ENCODE results near the gene USP15. TPM values are rescaled to one million over a fixed set of nuclear protein-coding genes. Genes with fewer than 3 reads are reported as not detected.

Gene USP15
- total RNA-seq, 1 donor from 2014 or later, result 50.2 TPM

DNA sequence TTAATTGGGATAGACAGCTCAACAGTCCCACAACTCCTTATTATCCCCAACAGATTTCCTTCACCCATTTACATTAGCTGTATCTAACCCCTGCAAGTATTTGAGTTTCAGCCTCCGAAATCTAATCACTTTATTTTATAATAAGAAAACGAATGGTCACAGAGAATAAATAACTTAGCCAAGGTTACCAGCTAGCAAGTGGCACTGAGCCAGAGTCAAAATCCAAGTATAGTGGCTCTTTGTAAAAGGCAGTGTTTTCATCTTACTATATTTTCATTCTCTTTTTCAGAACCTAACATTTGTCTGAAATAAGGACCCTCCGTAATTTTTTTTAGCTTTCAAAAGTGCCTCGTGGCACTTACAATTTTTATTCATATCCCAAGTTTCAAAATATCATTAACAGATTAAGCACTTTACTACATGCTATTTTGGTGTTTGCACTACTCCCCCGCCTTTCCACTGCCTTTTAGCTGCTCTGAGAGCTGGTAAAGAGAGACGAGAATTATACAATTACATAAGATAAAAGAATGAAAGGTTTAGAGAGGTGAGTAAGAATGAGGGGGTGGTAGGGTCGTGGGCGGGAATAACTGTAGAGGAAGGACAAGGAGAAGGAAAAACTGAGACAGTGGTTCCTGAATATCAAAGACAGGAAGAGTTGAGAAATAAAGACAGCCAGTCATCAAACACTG lies 3.7 kb upstream of the USP15 start:
- DNase-seq (ENCODE audit: low read depth), result no peak

DNA sequence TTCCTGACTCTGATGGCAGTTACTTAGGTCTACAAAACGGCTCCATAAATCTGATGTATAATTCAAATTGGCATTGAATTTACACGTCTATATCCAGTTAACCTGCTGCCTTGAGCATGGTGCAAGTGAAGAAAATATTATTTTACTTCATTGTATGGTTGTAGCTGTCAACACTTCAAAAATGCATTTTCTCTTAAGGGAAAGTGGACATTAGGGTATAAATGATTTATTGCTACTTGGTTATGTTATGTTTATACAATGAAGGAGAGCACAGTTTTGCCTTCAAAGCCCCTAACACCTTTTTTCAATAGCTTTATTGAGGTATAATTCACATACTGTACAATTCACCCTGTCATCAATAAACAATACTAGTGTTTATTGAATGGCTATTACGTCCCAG lies 2.0 kb upstream of the USP15 start:
- no peak for DNase-seq (ENCODE audit: low read depth)

DNA sequence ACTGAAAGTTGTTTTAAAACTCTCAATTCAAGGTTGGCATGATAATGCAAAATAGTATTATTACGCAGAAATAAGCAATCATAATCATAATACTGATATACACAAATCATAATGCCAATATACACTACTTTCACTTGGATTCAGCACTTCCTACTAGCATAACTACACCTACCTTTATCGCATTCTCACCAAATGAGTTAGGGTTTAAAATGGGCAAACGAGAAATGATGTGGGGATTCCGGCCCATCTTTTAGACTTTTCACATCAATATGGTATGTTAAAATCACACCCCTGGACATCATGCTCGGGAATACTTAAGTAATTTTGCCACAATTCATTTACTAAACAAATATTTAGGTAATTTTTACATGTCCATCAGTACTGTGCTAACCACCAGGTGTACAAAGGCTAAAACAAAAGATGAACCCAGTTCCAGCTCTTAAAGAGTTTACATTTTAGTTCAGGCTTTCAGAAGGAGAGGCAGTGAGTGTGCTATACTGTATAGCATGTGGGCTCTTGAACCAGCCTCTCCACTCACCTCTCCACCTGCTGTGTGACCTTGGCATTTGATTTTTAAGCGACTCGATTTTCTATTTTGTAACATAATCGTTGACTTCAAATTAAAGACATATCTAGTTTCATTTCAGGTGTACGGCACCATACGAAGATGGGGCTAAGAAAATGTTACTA lies 1.1 kb upstream of the USP15 start:
- no peak for DNase-seq (ENCODE audit: low read depth)

DNA sequence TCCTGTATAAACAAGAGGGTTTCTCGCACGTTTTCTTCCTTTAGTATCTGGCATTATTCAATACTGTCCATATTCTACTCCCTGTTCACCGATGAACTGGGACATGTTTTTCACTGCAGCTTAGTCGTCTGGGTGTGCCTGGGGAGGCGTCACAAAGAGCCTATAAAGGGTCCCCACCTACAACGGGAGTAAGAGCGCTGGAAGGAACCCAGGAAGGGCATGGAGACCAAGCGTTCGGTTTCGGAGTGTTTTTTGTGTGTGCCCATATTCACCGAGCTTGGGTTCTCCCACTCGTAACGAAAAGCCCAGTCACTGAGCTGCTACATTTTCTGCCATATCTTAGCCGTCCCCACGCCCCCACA lies 592 bp upstream of the USP15 start:
- no peak for DNase-seq (ENCODE audit: low read depth)

DNA sequence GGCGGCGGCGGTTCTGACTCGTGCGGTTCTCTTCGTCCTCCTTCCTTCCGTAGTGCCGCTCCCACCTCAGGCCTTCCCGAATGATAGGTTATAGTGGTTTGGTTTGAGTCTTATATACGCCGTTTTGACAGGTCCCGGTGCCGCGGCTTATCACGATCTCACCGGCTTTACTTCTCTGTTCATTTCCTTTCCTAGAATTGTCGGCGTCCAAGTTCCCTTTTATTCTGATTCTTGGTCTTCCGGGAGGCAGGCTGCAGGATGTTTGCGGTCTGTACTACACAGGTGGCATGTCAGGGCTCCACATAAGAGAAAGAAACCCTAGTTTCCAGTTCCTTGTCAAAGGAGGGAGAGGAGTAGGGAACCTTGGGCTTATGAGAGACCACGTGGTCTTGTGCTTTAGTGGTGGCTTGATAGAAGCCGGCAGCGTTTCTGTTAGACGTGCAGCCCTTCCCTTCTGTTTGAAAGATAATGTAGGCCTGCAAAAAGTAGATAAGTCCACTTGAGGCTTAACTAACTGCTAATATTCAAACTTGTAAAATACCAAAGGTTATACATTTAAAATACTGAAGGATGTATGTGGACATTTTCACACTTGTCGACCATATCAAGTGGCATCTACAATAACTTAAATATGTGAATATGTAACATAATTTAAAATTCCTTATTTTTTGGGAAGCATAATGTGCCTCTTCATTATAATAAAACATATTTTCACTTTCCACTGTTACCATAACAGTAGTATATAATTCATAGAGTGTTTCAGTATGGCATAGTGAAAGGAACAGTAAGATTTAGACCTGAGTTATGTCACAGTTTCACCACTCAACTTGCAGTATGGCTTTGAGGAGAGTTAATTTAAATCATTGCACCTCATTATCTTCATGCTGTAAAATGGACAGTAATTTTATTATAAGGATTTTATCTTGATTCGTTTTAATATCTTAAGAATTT lies 804 bp downstream of the USP15 start:
- peak; percentile 60 for DNase-seq (ENCODE audit: low read depth)

DNA sequence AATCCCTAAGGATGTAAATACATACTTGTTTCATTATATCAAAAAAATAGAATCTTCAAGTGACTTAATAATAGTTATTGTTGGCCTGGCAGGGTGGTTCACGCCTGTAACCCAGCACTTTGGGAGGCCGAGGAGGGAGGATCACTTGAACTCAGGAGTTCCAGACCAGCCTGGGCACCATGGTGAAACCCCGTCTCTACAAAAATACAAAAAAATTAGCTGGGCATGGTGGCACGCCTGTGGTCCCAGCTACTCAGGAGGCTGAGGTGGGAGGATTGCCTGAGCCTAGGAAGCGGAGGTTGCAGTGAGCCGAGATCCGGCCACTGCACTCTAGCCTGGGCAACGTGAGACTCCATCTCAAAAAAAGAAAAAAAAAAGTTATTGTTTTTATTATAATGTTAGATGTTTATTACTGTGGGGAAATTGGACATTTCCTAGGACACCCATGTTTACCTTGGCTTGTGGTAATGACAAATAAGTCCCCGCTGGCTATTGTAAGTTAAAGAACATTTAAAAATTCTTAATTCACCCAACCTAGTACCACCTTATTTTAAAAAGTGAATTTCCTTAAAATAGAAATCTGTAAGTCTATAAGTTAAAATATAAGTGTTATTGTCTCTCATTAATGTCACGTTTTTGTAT lies 1.8 kb downstream of the USP15 start:
- DNase-seq (ENCODE audit: low read depth), result no peak

DNA sequence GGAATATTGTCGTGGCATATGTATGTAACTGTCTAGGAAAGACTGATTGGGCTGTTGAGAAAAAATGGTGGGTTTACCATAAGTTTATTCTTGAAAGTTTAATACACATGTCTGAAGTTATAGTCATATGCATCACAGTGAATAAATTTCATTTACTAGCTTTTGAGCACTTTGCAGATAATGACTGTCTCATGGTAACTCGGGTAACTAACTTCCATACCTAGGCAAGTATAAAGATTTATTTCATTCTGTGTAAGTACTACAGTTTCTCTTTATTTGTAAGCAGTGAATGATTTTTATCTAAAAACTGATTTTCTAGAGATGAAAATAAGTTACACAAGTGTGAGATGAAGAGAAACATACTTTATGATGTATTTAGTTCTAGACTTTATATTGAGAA lies 3.0 kb downstream of the USP15 start:
- no peak for DNase-seq (ENCODE audit: low read depth)

DNA sequence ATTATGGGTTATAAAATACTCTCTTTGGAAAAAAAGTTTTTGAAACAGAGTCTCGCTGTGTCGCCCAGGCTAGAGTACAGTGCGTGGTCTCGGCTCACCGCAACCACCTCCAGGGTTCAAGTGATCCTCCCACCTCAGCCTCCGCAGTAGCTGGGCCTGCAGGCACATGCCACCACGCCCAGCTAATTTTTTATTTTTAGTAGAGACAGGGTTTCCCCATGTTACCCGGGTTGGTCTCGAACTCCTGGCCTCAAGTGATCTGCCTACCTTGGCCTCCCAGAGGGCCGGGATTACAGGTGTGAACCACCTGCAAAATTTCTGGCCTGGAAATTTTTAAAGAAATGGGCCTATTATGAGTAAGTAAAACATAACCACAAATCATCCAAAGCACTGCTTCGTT lies 3.8 kb downstream of the USP15 start:
- DNase-seq (ENCODE audit: low read depth), result no peak

DNA sequence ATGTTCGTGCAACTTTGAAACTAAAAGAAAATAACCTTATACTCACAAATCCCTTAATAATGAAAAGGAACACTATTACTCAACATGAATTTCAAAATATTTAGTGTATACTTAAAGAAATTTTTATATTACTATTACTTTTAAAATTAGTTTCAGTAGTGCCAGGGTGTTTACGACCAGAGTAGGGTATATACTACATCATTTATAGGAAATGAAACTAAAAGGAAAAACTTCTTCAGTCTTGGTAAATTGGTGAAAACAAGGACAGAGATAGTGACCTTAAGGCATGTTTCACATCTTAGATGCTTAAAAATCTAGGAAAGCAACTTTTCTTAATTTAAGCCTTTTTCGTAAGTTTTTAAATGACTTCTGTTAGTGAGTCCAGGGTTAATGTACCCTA lies 4.5 kb downstream of the USP15 start:
- no peak for DNase-seq (ENCODE audit: low read depth)

DNA sequence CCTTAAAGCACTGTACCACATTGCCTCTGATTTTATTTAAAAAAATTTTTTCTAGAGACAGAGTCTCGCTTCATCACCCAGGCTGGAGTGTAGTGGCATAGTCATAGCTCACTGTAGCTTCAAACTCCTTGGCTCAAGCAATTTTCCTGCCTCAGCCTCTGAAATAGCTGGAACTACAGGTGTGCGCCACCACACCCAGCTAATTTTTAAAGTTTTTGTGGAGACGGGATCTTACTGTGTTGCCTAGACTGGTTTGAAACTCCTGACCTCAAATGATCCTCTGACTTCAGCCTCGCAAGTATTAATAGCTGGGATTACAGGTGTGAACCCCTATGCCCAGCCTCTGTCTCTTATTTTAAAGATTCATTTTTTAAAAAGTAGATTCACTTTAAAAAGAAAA lies 5.3 kb downstream of the USP15 start:
- DNase-seq (ENCODE audit: low read depth), result no peak

DNA sequence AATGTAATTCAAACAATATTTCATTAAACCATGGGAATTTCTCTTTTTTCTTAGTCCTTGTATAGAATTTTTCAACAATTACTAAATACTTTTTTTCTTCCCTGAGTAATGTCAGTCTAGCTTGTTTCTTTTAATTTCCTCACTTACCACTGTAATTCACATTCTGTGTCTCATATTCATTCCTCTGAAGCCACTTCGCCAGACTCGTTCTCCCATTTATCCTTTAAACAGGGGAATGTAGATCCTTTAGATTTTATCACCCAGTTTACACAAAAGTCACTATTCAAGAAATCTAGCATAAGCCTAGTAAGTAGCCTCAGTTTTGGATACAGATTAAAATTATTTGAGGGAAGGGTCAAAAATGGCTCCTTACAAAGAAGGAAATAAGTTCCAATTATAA lies 6.8 kb downstream of the USP15 start:
- no peak for DNase-seq (ENCODE audit: low read depth)

DNA sequence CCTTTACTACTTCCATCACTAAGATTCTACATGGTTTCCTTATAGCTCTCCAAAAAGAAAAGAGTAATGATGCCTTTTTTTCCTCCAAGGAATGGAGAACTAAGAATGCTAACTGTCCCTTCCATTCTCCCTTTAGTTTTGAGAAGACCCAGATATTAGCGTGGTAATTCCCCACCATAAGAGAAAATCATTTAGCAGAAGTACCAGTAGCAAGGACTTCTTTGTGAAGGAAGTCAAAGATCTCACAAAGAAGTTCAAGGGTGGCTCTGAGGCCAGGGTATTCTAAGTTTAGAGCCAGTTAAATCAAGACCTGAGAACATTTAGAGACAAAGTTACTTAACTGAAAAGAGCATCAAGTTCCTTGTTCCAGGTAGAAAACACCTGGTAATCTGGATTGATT lies 7.3 kb downstream of the USP15 start:
- DNase-seq (ENCODE audit: low read depth), result no peak

DNA sequence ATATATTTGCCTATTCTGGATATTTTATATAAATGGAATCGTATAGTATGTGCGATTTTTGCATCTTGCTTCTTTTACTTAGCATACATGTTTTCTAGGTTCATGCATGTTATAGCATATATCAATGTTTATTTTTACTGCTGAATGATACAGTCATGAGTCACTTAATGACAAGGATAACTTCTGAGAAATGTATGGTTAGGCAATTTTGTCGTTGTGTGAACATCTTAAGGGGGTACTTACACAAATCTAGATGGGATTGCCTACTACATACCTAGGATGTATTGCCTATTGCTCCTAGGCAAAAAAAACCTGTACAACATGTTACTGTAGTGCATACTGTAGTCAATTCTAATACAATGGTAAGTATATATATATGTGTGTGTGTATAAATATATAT lies 8.8 kb downstream of the USP15 start:
- DNase-seq (ENCODE audit: low read depth), result no peak

DNA sequence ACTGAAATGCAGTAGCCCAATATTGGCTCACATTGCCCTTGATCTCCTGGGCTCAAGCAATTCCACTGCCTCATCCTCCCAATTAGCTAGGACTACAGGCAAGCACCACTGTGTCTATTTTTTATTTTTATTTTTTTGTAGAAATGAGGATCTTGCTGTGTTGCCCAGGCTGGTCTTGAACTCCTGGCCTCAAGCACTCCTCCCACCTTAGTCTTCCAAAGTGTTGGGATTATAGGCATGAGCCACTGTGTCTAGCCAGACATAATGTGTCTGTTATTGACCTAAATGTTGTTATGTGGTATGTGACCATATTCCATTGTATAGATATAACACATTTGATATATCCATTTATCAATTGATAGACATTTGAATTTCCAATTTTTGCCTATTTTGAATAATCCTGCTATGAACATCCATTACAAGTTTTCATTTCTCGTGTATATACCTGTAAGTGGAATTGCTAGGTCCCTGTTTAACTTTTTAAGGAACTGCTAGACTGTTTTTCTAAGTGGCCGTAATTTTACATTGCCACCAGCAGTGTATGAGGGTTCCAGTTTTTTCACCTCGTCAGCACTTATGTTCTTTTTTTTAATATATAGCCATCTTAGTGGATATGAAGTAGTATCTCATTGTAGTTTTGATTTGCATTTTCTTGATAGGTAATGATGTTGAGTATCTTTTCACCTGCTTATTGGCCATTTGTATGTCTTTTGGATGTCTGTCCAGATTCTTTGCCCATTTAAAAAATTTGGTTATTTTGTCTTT lies 9.4 kb downstream of the USP15 start:
- DNase-seq (ENCODE audit: low read depth), result no peak

DNA sequence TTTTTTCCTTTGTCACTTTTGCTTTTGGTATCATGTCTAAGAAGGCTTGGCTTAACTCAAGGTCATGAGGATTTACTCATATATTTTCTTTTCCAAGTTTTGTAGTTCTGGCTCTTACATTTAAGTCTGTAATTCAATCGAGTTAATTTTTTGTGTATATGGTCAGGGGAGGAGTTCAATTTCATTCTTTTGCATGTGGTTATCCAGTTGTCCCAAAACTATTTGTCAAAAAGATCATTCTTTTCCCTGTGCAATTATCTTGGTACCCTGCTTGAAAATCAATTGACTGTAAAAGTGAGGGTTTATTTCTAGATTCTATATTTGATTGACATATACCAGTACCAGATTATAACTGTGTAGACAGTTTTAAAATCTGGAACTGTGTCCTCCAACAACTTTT lies 10.2 kb downstream of the USP15 start:
- no peak for DNase-seq (ENCODE audit: low read depth)

DNA sequence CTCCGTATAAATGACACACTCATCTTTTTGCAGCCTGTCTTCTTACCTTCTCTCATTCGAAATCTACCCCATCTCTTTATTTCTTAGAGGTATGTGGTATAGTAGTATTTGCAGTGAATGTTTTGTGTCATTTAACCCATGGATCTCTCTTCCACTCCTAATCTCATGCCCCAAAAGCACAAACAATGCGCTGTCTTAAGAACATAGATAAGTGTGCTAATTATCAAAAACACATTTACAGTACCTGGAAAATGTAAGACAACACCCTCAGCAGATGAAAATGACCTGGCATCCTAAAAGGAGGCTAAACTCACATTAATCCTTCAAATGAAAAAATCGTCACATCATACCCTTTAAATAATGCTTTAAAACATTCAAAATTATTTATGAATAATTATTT lies 10.7 kb downstream of the USP15 start:
- no peak for DNase-seq (ENCODE audit: low read depth)

DNA sequence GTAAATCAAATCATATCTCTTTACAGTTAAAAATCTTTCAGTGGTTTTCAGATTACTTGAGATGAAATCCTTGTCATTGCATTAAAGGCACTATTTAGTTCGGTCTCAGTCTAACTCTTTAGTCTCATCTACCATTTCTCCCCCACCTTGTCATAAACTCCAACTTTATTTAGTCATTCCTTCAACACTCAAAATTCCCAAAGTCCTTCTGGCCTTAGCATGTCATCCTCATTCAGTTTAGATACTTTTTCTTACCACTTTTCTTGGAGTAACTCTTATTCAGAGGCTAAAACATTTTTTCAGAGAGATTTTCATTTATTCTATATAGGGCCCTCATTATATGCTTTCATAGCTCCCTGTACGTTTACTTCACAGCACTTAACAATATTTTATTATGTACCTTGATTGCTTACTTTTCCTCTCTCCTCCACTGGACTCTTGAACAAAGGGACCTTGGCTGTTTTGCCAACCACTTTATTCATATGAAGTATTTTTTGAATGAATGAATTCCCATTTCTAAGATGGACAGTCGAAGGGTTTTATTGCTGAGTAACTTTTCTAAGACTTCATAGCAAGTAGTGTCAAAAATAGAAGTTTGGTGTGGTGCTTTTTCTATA lies 12.8 kb downstream of the USP15 start:
- no peak for DNase-seq (ENCODE audit: low read depth)

DNA sequence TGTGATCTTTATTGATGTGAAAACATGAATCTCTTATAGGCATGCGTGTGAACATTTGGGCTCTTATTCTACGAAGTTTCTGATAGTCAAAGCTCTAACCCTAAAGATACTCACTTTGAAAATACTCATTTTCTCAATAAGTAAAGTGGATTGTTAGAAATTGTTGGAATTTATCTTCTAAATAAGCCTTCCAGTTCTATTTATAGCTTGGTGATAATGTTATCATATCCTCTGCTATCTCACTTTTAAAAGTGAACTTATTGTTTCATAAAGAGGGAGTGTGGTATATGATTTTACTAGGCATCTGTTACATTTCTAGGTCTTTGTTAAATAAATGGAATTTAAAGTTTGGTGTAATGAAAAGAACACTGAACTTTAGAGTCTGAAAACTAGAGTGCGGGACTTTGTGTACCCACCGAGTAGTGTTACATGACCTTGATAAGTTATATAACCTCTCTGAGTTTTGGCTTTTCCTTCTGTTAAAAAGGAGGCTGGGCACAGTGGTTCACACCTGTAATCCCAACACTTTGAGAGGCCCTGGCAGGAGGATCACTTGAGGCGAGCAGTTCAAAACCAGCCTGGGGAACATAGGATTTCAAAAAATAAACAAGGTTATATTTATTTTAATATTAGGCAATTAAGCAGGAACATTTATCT lies 13.6 kb downstream of the USP15 start:
- no peak for DNase-seq (ENCODE audit: low read depth)

DNA sequence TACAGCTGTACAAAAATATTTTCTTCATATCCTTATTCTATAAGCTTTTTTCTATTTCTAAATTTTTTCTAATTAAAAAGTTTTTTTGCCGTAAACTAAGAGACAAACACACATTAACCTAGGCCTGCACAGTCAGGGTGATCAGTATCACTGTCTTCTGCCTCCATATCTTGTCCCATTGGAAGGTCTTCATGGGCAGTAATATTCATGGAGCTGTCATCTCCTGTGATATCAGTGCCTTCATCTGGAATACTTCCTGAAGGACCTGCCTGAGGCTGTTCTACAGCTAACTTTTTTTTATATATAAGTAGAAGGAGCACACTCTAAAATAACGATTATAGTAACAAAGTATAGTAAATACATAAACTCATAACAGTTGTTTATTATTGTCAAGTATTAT lies 17.8 kb downstream of the USP15 start:
- no peak for DNase-seq (ENCODE audit: low read depth)

DNA sequence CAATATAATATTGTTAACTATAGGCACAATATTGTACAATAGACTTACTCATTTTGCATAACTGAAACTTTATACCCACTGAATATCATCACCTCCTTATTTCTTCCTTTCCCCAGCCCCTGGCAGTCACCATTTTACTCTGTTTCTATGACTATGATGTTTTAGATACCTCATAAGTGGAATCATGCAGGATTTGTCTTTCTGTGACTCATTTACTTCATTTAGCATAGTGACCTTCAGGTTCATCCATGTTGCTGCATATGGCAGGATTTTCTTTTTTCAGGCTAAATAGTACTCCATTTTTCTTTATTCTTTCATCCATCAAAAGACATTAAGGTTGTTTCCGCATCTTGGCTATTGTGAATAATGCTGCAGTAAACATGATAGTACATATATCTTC lies 18.9 kb downstream of the USP15 start:
- DNase-seq (ENCODE audit: low read depth), result no peak
